T-helper 17 cell (primary cell): ENCODE results near the gene PICALM. TPM values are rescaled to one million over a fixed set of nuclear protein-coding genes. Genes with fewer than 3 reads are reported as not detected.
"Not testable (repeated sequence)": the region's sequence is repeated elsewhere in the genome, so short reads cannot be mapped to it uniquely, and the experiment has no call there.

Experiments
- ATAC-seq: fragments of 150-1000 bp; cut with Tn5 transposase; 2 replicates; pipeline ENCODE4 v1.10.0; 2021; ENCODE audit warnings: mild to moderate bottlenecking, moderate library complexity
- DNase-seq, 3 donors: peaks; one replicate each; pipeline versions ENCODE4 v3.0.0 to v3.0.0-alpha.2; 2020 to 2021
- H3K9me3 ChIP-seq: one replicate; pipeline ENCODE4 v1.7.0; 2013; ENCODE audit warnings: low read length, mild to moderate bottlenecking; ENCODE audit not compliant: control insufficient read depth, poor library complexity, severe bottlenecking
- H3K27ac Mint-ChIP-seq: one replicate; pipeline ENCODE4 v1.8.0; 2022; ENCODE audit warnings: mild to moderate bottlenecking, moderate library complexity, mixed read lengths
- H3K27me3 Mint-ChIP-seq: one replicate; pipeline ENCODE4 v1.8.0; 2022; ENCODE audit warnings: mixed read lengths
- H3K36me3 Mint-ChIP-seq: one replicate; pipeline ENCODE4 v1.8.0; 2022; ENCODE audit warnings: low read depth, mixed read lengths
- H3K4me1 Mint-ChIP-seq: one replicate; pipeline ENCODE4 v1.8.0; 2022; ENCODE audit warnings: mild to moderate bottlenecking, mixed read lengths
- H3K4me3 Mint-ChIP-seq: one replicate; pipeline ENCODE4 v1.8.0; 2022; ENCODE audit warnings: mild to moderate bottlenecking, moderate library complexity, mixed read lengths
- total RNA-seq, 4 donors: library from RNA in 2 of 4; stranded (reverse) in 2 of 4; gene quantifications; one replicate each; pipeline ENCODE4 v1.2.3 and lab custom pipeline; 2022 to 2026

PICALM gene
- total RNA-seq, result 100 to 1,000 TPM; 122 to 124 TPM
- total RNA-seq (lab: John Stamatoyannopoulos, UW), result 147 to 194 reads per million in 2 donors

GRCh38 chr11:86068951-86069407 lies at the start of gene PICALM:
PICALM (minus strand) TSS chr11:86069084; CDS start chr11:86068780, 304 bp downstream.
- peak; percentile 91 to 97 (median 96) for DNase-seq
- H3K9me3 ChIP-seq, result no peaks in the 10 kb centered on the region
- peak; percentile 91 for ATAC-seq
- Mint-ChIP-seq H3K4me3 (peak within 1 kb of the TSS; percentile 100), H3K27me3 (no peaks in the 10 kb centered on the region), H3K4me1 (peaks cover 27% of the 10 kb centered on the region), H3K27ac (peak within 1 kb of the TSS; percentile 99), H3K36me3 (peaks cover 8% of the 10 kb centered on the region)

- H3K27me3 Mint-ChIP-seq, result peaks cover 9% of the 10 kb centered on the region
- DNase-seq (no peak), ATAC-seq (no peak)
- peaks cover 2% of the 10 kb centered on the region for H3K36me3 Mint-ChIP-seq
- no peaks in the 10 kb centered on the region for H3K9me3 ChIP-seq
- H3K27ac Mint-ChIP-seq, result no peak overlapping the region
- H3K4me1 Mint-ChIP-seq, result peaks cover 17% of the 10 kb centered on the region
- no peak overlapping the region for H3K4me3 Mint-ChIP-seq
These were observed 49.4 kb upstream of the PICALM start for GRCh38 chr11:86118253-86118652.

DNA sequence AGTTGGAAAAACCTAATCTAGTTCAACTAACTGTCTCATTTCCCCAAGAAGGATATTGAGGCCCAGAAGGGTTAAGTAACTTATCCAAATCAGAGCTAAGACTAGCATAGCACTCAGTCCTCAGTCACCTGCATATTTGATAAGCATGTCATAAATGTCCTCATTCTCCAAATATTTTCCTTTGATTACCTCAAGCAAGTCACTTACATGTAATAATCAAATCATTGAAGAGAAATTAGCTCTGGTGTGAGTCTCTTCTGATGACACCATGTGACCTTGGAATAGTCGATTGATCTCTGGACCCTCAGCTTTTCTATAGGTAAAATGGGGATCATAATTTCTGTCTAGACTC lies 48.8 kb upstream of the PICALM start:
- Mint-ChIP-seq H3K4me3 (no peak overlapping the region), H3K36me3 (peaks cover 2% of the 10 kb centered on the region), H3K4me1 (peaks cover 17% of the 10 kb centered on the region), H3K27ac (no peak overlapping the region), H3K27me3 (peaks cover 9% of the 10 kb centered on the region)
- no peak for ATAC-seq
- DNase-seq, result no peak
- H3K9me3 ChIP-seq, result no peaks in the 10 kb centered on the region

DNA sequence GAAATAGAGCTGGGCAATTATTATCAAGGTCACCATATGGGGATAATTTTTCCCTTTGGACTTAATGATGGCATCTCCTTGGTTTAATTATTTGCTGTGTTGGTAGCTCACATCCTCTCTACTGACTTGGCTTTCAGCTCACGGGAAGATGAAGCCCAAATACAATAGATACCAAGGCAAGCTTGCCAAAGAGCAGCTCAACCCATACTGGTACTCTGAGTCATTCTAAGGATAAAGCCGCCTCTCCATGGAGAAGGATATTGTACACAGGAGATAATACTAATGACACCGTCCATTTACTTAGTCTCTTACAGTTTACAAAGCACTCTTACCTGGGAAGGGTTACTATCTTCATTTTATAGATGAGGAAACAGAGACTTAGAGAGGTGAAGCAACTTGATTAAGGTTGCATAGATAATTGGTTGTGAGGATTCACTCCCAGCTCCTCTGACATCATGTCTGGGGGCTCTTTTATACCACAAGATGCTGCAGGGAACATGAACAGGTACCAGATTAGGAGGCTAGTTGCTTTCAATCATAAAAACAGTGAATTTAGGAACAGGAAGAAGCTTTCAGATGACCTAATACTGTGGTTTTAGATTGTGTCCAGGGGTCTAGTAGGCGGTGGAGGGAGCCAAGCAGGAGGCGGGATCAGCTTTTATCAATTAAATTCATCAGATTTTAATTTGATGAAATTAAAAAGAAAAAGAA lies 48.3 kb upstream of the PICALM start:
- Mint-ChIP-seq H3K36me3 (peaks cover 2% of the 10 kb centered on the region), H3K27me3 (peaks cover 9% of the 10 kb centered on the region), H3K4me3 (no peak overlapping the region), H3K4me1 (peaks cover 17% of the 10 kb centered on the region), H3K27ac (peak overlapping the region; percentile 65)
- no peak for DNase-seq
- H3K9me3 ChIP-seq, result no peaks in the 10 kb centered on the region
- ATAC-seq, result no peak

- ATAC-seq (peak; percentile 97), DNase-seq (peak in 1 of 3 donors; percentile 10)
- H3K9me3 ChIP-seq, result no peaks in the 10 kb centered on the region
- Mint-ChIP-seq H3K4me3 (peak overlapping the region; percentile 5), H3K27me3 (peaks cover 5% of the 10 kb centered on the region), H3K36me3 (peaks cover 2% of the 10 kb centered on the region), H3K27ac (peak overlapping the region; percentile 65), H3K4me1 (peaks cover 17% of the 10 kb centered on the region)
These were observed 47.5 kb upstream of the PICALM start for GRCh38 chr11:86116386-86116726.

DNA sequence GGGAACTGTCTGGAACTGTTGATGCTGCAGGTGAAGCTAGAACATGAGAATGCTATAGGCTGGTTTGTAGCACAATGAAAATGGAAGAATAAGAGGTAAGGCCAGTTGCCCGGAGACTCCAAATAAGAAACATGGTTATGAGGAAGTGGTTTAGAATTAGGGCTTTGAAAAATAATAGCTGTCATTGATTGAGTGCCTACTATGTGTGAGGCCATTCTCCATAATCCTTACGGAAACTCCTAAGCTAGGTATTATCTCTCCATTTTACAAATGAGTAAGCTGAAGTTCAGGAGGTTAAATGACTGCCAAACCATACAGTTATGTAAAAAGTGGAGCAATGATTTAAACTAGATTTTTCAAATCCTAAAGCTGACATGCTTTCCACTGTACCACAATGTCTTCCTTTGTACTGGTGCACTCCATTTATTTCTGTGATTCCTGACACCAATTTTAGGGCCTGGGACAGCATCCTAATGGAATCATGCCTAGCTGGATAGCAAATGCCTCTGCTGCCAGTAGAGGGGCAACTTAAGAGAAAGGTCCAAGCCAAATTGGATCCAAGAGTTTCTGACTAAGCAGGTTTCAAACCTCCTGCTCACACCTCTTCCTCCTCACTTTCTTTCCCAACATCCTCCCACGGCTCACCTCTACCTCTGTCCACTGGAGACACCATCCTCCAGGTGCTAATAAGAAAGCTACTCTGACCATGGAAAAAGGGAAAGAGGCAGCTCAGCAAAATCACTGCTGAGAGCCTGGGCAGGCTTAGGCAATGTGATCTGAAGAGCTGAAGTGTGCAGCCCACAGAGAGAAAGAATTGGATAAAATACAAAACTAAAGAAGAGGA lies 46.9 kb upstream of the PICALM start:
- H3K27ac Mint-ChIP-seq, result peak overlapping the region; percentile 65
- DNase-seq (no peak), ATAC-seq (peak; percentile 10)
- H3K9me3 ChIP-seq, result no peaks in the 10 kb centered on the region
- peaks cover 17% of the 10 kb centered on the region for H3K4me1 Mint-ChIP-seq
- H3K27me3 Mint-ChIP-seq, result peaks cover 4% of the 10 kb centered on the region
- peak overlapping the region; percentile 5 for H3K4me3 Mint-ChIP-seq
- peaks cover 2% of the 10 kb centered on the region for H3K36me3 Mint-ChIP-seq

- DNase-seq (no peak), ATAC-seq (no peak)
- no peak overlapping the region for H3K4me3 Mint-ChIP-seq
- no peaks in the 10 kb centered on the region for H3K36me3 Mint-ChIP-seq
- no peak overlapping the region for H3K27ac Mint-ChIP-seq
- H3K9me3 ChIP-seq, result no peaks in the 10 kb centered on the region
- peaks cover 3% of the 10 kb centered on the region for H3K4me1 Mint-ChIP-seq
- peaks cover 3% of the 10 kb centered on the region for H3K27me3 Mint-ChIP-seq
These were observed 40.2 kb upstream of the PICALM start for GRCh38 chr11:86108890-86109638.

- DNase-seq (no peak), ATAC-seq (no peak)
- peaks cover 4% of the 10 kb centered on the region for H3K27me3 Mint-ChIP-seq
- no peak overlapping the region for H3K4me3 Mint-ChIP-seq
- no peaks in the 10 kb centered on the region for H3K9me3 ChIP-seq
- peaks cover 3% of the 10 kb centered on the region for H3K4me1 Mint-ChIP-seq
- no peak overlapping the region for H3K27ac Mint-ChIP-seq
- no peaks in the 10 kb centered on the region for H3K36me3 Mint-ChIP-seq
These were observed 39.3 kb upstream of the PICALM start for GRCh38 chr11:86108191-86108590.

DNA sequence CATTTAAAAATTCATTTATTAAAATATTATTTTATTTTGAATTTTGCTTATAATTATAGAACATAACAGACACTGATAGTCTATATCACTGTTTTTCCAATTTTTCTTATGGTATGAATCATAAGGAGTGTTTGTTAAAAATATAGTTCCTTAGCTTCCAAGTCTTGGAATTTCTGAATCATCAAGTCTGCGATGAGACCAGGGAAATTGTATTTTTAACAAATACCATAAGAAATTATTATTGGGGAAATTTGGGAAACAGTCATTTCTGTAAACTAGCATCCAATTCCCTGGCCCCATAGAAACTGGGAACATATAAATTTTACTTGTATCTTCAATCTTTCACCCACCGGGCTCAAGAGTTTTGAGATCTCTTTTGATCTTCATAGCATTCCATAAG lies 38.0 kb upstream of the PICALM start:
- ATAC-seq (no peak), DNase-seq (no peak)
- Mint-ChIP-seq H3K36me3 (peaks cover under 1% of the 10 kb centered on the region), H3K4me1 (peaks cover 3% of the 10 kb centered on the region), H3K4me3 (no peak overlapping the region), H3K27ac (no peak overlapping the region), H3K27me3 (peaks cover 8% of the 10 kb centered on the region)
- H3K9me3 ChIP-seq, result no peaks in the 10 kb centered on the region

GRCh38 chr11:86106031-86106430 lies 37.1 kb upstream of the PICALM start:
- ATAC-seq, H3K36me3 Mint-ChIP-seq: not testable (repeated sequence)

DNA sequence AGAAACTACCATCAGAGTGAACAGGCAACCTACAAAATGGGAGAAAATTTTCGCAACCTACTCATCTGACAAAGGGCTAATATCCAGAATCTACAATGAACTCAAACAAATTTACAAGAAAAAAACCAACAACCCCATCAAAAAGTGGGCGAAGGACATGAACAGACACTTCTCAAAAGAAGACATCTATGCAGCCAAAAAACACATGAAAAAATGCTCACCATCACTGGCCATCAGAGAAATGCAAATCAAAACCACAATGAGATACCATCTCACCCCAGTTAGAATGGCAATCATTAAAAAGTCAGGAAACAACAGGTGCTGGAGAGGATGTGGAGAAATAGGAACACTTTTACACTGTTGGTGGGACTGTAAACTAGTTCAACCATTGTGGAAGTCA lies 36.7 kb upstream of the PICALM start:
- ATAC-seq, DNase-seq, H3K27ac Mint-ChIP-seq, H3K9me3 ChIP-seq, H3K4me3 Mint-ChIP-seq, H3K4me1 Mint-ChIP-seq, H3K36me3 Mint-ChIP-seq: not testable (repeated sequence)
- H3K27me3 Mint-ChIP-seq, result peaks cover 15% of the 10 kb centered on the region

More at GRCh38 chr11:86106031-86106430, 37.1 kb upstream of the PICALM start:
- not testable (repeated sequence) for H3K27ac Mint-ChIP-seq, H3K9me3 ChIP-seq, H3K4me1 Mint-ChIP-seq, H3K4me3 Mint-ChIP-seq, DNase-seq
- peaks cover 15% of the 10 kb centered on the region for H3K27me3 Mint-ChIP-seq

DNA sequence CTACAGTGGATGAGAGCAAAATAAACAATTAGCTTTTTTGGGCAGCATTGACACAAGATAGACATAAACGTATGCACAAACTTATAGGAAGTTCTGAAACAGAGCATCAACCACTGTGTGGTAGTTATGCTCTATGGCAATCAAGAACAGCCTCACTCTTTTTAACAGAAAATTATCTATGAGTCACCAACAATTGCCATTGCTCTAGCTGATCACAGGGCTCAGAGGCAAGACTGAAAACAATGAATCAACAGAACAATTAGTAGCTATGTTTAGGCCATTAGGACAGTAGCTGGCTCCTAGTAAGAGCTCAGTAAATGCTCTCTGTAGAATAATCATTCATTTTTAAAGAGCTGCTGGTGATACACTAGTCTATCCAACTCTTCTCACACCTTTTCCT lies 34.9 kb upstream of the PICALM start:
- Mint-ChIP-seq H3K4me1 (peaks cover 3% of the 10 kb centered on the region), H3K27ac (no peak overlapping the region), H3K4me3 (no peak overlapping the region), H3K36me3 (peaks cover 6% of the 10 kb centered on the region), H3K27me3 (peaks cover 15% of the 10 kb centered on the region)
- DNase-seq (no peak), ATAC-seq (no peak)
- no peaks in the 10 kb centered on the region for H3K9me3 ChIP-seq

DNA sequence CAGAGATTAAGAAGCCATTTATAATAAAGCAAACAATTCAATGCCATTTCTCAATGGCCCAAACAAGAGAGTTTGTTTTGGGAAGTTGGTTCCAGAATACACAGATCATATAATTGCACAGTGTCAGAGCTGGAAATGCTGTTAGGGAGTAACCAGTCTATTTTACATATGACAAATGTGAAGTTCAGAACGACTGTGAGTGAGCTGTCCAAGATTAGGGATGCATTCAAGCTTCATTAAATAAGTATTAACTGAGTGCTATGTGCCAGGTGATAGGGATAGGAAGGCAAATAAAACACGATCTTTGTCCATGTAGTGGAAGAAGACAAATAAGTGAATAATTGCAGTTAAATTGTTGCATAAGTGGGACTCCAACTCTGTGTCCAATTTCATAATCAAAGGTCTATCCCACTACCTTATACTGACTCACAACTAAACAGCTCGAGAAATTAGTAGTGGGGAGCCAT lies 33.1 kb upstream of the PICALM start:
- ATAC-seq (no peak), DNase-seq (no peak)
- no peak overlapping the region for H3K27ac Mint-ChIP-seq
- peaks cover 15% of the 10 kb centered on the region for H3K27me3 Mint-ChIP-seq
- no peak overlapping the region for H3K4me3 Mint-ChIP-seq
- H3K9me3 ChIP-seq, result no peaks in the 10 kb centered on the region
- H3K36me3 Mint-ChIP-seq, result peaks cover 6% of the 10 kb centered on the region
- no peaks in the 10 kb centered on the region for H3K4me1 Mint-ChIP-seq
